Thyroid gland (tissue), 4 donors: ENCODE measurements around the gene PPP2R2C. TPM values are rescaled to one million over a fixed set of nuclear protein-coding genes. Genes with fewer than 3 reads are reported as not detected.

ENCODE experiments used
- DNase-seq, 2 donors: peaks; one replicate each; pipeline ENCODE4 v3.0.0-alpha.2; 2019
- H3K27ac ChIP-seq, 3 donors: fragments of 200-600 bp; sonication (generic); 1 replicate in 2 of 3; 2 replicates in 1 of 3; pipeline ENCODE4 v1.5.1; 2016 to 2019; ENCODE audit warnings: mild to moderate bottlenecking in 1 of 3, moderate library complexity in 1 of 3
- H3K27me3 ChIP-seq: fragments of 200-600 bp; sonication (generic); one replicate; pipeline ENCODE4 v1.5.1; 2019
- H3K36me3 ChIP-seq, 2 donors: fragments of 200-600 bp; sonication (generic); one replicate each; pipeline ENCODE4 v1.5.1; 2016 to 2019
- H3K4me1 ChIP-seq, 2 donors: fragments of 200-600 bp; sonication (generic); one replicate each; pipeline ENCODE4 v1.5.1; 2017 to 2019
- H3K4me3 ChIP-seq, 3 donors: fragments of 200-600 bp; sonication (generic); replicated peaks in 1 of 3; 1 replicate in 2 of 3; 2 replicates in 1 of 3; pipeline ENCODE4 v1.5.1; 2016; ENCODE audit warnings: mild to moderate bottlenecking in 1 of 3
- H3K9me3 ChIP-seq: fragments of 200-600 bp; sonication (generic); one replicate; pipeline ENCODE4 v1.5.1; 2017
- CTCF ChIP-seq, 6 experiments: fragments of 200-600 bp in 3 of 6; fragments of 450-650 bp in 3 of 6; sonication (generic) in 3 of 6; IDR thresholded peaks; one replicate each; pipeline ENCODE4 v1.5.1; 2016 to 2019; ENCODE audit warnings: antibody characterized with exemption in 6 of 6, mild to moderate bottlenecking in 2 of 6, inconsistent platforms in 1 of 6, moderate library complexity in 1 of 6
- POLR2A ChIP-seq, 2 donors: fragments of 450-650 bp; IDR thresholded peaks; one replicate each; pipeline ENCODE4 v1.6.1; 2017; ENCODE audit warnings: antibody characterized with exemption in 2 of 2, mild to moderate bottlenecking in 2 of 2, moderate library complexity in 1 of 2
- WGBS, 2 donors: methylation state at CpG; one replicate each; pipeline ENCODE4 v1.1.5; 2017; 5-methylcytosine and 5-hydroxymethylcytosine counted together
- intact Hi-C: fragments of 100-400 bp; cut with DNase I; formaldehyde crosslinking; loops from one replicate; pipeline ENCODE4 v1.15.1; 2023
- total RNA-seq, 4 donors: library from RNA; depleted of rRNA; stranded (reverse); fragments of >200 nt; gene quantifications; one replicate each; pipeline ENCODE4 v1.2.3, GENCODE V29; 2016

Gene PPP2R2C
- total RNA-seq, 4 donors from 2014 or later = 0.15 to 1.5 (median 0.33) TPM; not detected in 1

- intact Hi-C loops = no loop called here
- Histone ChIP-seq H3K4me3 (no peak overlapping the region), H3K4me1 (no peaks in the 10 kb centered on the region), H3K27ac (no peak overlapping the region), H3K9me3 (no peaks in the 10 kb centered on the region), H3K36me3 (no peaks in the 10 kb centered on the region), H3K27me3 (no peaks in the 10 kb centered on the region)
- WGBS, 2 donors = 73 to 78% methylated on average over 8 to 11 of the region's 11 CpGs
- TF ChIP-seq CTCF (IDR thresholded peaks at IDR 0.05) = no peak
- TF ChIP-seq POLR2A (IDR thresholded peaks at IDR 0.05) = no peak
- no peak for DNase-seq
Measured at GRCh38 chr4:6452116-6452896, 20.1 kb downstream of the PPP2R2C start.

GRCh38 chr4:6451309-6451708 lies 21.1 kb downstream of the PPP2R2C start:
- Histone ChIP-seq H3K36me3 (no peaks in the 10 kb centered on the region), H3K27me3 (no peaks in the 10 kb centered on the region), H3K4me3 (no peak overlapping the region), H3K27ac (no peak overlapping the region), H3K4me1 (no peaks in the 10 kb centered on the region), H3K9me3 (no peaks in the 10 kb centered on the region)
- TF ChIP-seq POLR2A (IDR thresholded peaks at IDR 0.05) = no peak
- TF ChIP-seq CTCF (IDR thresholded peaks at IDR 0.05) = no peak
- intact Hi-C loops = no loop called here
- 70 to 75% methylated on average over 6 of the region's 6 CpGs for WGBS, 2 donors
- no peak for DNase-seq

- intact Hi-C loops = no loop called here
- Histone ChIP-seq H3K4me1 (no peaks in the 10 kb centered on the region), H3K27me3 (no peaks in the 10 kb centered on the region), H3K27ac (no peak overlapping the region), H3K9me3 (no peaks in the 10 kb centered on the region), H3K36me3 (no peaks in the 10 kb centered on the region), H3K4me3 (no peak overlapping the region)
- DNase-seq = no peak
- TF ChIP-seq POLR2A (IDR thresholded peaks at IDR 0.05) (no peak), CTCF (IDR thresholded peaks at IDR 0.05) (no peak)
- WGBS, 2 donors = 92 to 95% methylated on average over 6 to 7 of the region's 7 CpGs
Measured at GRCh38 chr4:6450709-6451108, 21.7 kb downstream of the PPP2R2C start.

- H3K36me3 ChIP-seq = no peaks in the 10 kb centered on the region
- no peak overlapping the region for H3K4me3 ChIP-seq
- no peaks in the 10 kb centered on the region for H3K27me3 ChIP-seq
- WGBS, 2 donors = 64 to 72% methylated on average over 12 to 14 of the region's 15 CpGs
- no peak overlapping the region for H3K27ac ChIP-seq
- no peaks in the 10 kb centered on the region for H3K4me1 ChIP-seq
- no peak for DNase-seq
- no peaks in the 10 kb centered on the region for H3K9me3 ChIP-seq
- intact Hi-C loops = no loop called here
- TF ChIP-seq CTCF (IDR thresholded peaks at IDR 0.05) (no peak), POLR2A (IDR thresholded peaks at IDR 0.05) (no peak)
Measured at GRCh38 chr4:6449746-6450369, 22.6 kb downstream of the PPP2R2C start.

- no peak for TF ChIP-seq CTCF (IDR thresholded peaks at IDR 0.05)
- intact Hi-C loops = no loop called here
- Histone ChIP-seq H3K4me1 (no peaks in the 10 kb centered on the region), H3K27ac (no peak overlapping the region), H3K9me3 (no peaks in the 10 kb centered on the region), H3K4me3 (no peak overlapping the region), H3K27me3 (no peaks in the 10 kb centered on the region), H3K36me3 (no peaks in the 10 kb centered on the region)
- WGBS, 2 donors = 83 to 88% methylated on average over 14 of the region's 14 CpGs
- no peak for DNase-seq
Measured at GRCh38 chr4:6449335-6449734, 23.1 kb downstream of the PPP2R2C start.
